K562 (cell line): ENCODE data around the gene PCP4L1. TPM values are rescaled to one million over a fixed set of nuclear protein-coding genes. Genes with fewer than 3 reads are reported as not detected.

ENCODE experiments used
- BRD4 ChIP-seq: fragments of 200-600 bp; sonication (generic); IDR thresholded peaks from 2 replicates; pipeline ENCODE4 v1.6.1; 2017; ENCODE audit warnings: inconsistent platforms
- CBX3 ChIP-seq, 2 experiments: IDR thresholded peaks; 1 replicate in 1 of 2; 2 replicates in 1 of 2; pipeline ENCODE4 v1.6.1; 2012; ENCODE audit warnings: inconsistent platforms in 2 of 2, low read length in 2 of 2, borderline replicate concordance in 1 of 2, control low read depth in 1 of 2
- DNMT1 ChIP-seq: fragments of 450-650 bp; IDR thresholded peaks from 2 replicates; pipeline ENCODE4 v1.6.1; 2016; ENCODE audit warnings: antibody characterized with exemption, mild to moderate bottlenecking
- FOSL1 ChIP-seq: fragments of 200-800 bp; sonication (Bioruptor generic); conservative IDR thresholded peaks from 2 replicates; pipeline ENCODE4 v1.6.1; 2016; ENCODE audit warnings: missing genetic modification characterization, missing compliant biosample characterization
- GTF2A2 ChIP-seq: IDR thresholded peaks from 2 replicates; pipeline ENCODE4 v1.6.1; 2016; ENCODE audit warnings: mild to moderate bottlenecking, missing genetic modification characterization, missing compliant biosample characterization
- HIVEP1 ChIP-seq: fragments of 250-450 bp; sonication (Bioruptor Pico); IDR thresholded peaks from 2 replicates; pipeline ENCODE4 v1.4.0; 2020; ENCODE audit warnings: mild to moderate bottlenecking
- JUN ChIP-seq, 2 experiments: sonication (generic) in 1 of 2; formaldehyde crosslinking in 1 of 2; IDR thresholded peaks; 2 replicates each; pipeline versions ENCODE4 v1.6.1 to v1.8.0; 2012 to 2022; ENCODE audit warnings: borderline replicate concordance in 2 of 2, mild to moderate bottlenecking in 2 of 2, improper control_type of control experiment in 1 of 2, low read depth in 1 of 2, low read length in 1 of 2, missing genetic modification reagents in 1 of 2
- NCOR1 ChIP-seq: fragments of 450-650 bp; IDR thresholded peaks from 2 replicates; pipeline ENCODE4 v1.6.1; 2016; ENCODE audit warnings: mild to moderate bottlenecking, moderate library complexity
- NELFE ChIP-seq: IDR thresholded peaks from 2 replicates; pipeline ENCODE4 v1.6.1; 2011; ENCODE audit warnings: mild to moderate bottlenecking; ENCODE audit not compliant: insufficient read depth, insufficient read length
- NRF1 ChIP-seq, 2 experiments: fragments of 450-650 bp; IDR thresholded peaks in 1 of 2; conservative IDR thresholded peaks in 1 of 2; 2 replicates each; pipeline ENCODE4 v1.6.1; 2014; ENCODE audit warnings: mild to moderate bottlenecking in 2 of 2
- NUFIP1 ChIP-seq: fragments of 450-650 bp; IDR thresholded peaks from 2 replicates; pipeline ENCODE4 v1.6.1; 2018; ENCODE audit not compliant: partially characterized antibody
- SRSF7 ChIP-seq: fragments of 200-400 bp; formaldehyde crosslinking; optimal IDR thresholded peaks from 2 replicates; pipeline ENCODE3; 2017; ENCODE audit warnings: mild to moderate bottlenecking, low read depth, low read length
- TAF7 ChIP-seq: fragments of 450-650 bp; IDR thresholded peaks from 2 replicates; pipeline ENCODE4 v1.6.1; 2016; ENCODE audit warnings: missing genetic modification characterization, missing compliant biosample characterization
- TBP ChIP-seq: optimal IDR thresholded peaks from 2 replicates; pipeline ENCODE3; 2011; ENCODE audit warnings: low read depth, low read length, improper control_type of control experiment
- ZBTB1 ChIP-seq: sonication (generic); formaldehyde crosslinking; IDR thresholded peaks from 2 replicates; pipeline ENCODE4 v1.8.1; 2023; ENCODE audit warnings: missing genetic modification reagents, low read depth, mild to moderate bottlenecking, borderline replicate concordance
- ZNF785 ChIP-seq: fragments of 250-450 bp; sonication (Bioruptor Pico); IDR thresholded peaks from 2 replicates; pipeline ENCODE4 v1.4.0; 2020; ENCODE audit warnings: mild to moderate bottlenecking
- ZNF830 ChIP-seq: fragments of 250-450 bp; sonication (Bioruptor Pico); IDR thresholded peaks from 2 replicates; pipeline ENCODE4 v1.5.0; 2021; ENCODE audit warnings: mild to moderate bottlenecking
- polyA plus RNA-seq, 8 experiments: library from polyadenylated mRNA; depleted of rRNA in 4 of 8; stranded (reverse) in 5 of 8; unstranded in 3 of 8; fragments of >200 nt; fragmentation: Nextera tagmentation in 2 of 8; fragmentation: Illumina TruSeq in 1 of 8; extraction: Ambion mirVana in 2 of 8; extraction: Trizol in 1 of 8; gene quantifications; 2 replicates each; pipeline versions ENCODE4 v1.2.1 to v1.2.3, GENCODE V29; 2011 to 2014; ENCODE audit warnings: inconsistent platforms in 1 of 8, missing spikeins in 1 of 8
- total RNA-seq, 7 experiments: library from RNA; depleted of rRNA in 6 of 7; stranded (reverse); fragments of >200 nt in 6 of 7; fragmentation: Illumina TruSeq in 2 of 7; extraction: Trizol in 2 of 7; gene quantifications; 2 replicates each; pipeline versions ENCODE4 v1.2.1 to v1.2.3, GENCODE V29; 2011 to 2021; ENCODE audit warnings: low replicate concordance in 1 of 7
- TF ChIP-seq, protein P1 (sequence below): sonication (generic); formaldehyde crosslinking; IDR thresholded peaks from 2 replicates; pipeline ENCODE4 v1.8.0; 2022; ENCODE audit warnings: mild to moderate bottlenecking, missing genetic modification reagents, borderline replicate concordance
- TF ChIP-seq, protein P2 (sequence below): sonication (generic); formaldehyde crosslinking; IDR thresholded peaks from 2 replicates; pipeline ENCODE4 v1.8.1; 2023; ENCODE audit warnings: missing genetic modification reagents, mild to moderate bottlenecking, borderline replicate concordance

The PCP4L1 gene
- total and polyA plus RNA-seq, 9 of the 15 experiments (the other 6 are each of a cell fraction or from before 2014, with no cell fraction given) = not detected

DNA sequence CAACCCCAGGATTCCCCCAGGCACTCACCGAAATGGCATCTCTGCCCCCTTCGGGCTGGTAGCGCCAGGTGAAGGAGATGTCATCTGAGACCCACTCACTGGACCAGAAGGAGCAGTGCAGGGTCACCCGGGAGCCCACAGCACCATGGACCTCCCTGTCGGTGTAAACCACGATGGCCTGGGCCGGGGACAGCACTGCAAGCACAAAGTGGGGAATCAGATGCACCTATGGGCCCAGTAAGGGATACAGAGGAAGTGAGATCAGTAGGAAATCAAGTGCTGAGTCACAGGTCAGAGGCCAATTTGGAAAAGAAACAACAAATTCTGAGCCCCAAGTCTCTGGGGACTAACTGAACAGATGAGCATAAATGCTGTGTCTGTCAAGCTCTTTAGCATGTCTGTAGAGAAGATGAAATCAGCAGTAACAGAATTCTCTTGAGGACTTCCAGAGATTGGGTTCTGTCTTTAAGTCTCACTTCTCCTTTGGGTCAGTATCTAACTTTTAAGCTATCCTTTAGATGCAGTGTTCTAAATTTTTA is 48.8 kb downstream of the PCP4L1 start (continued):
- TF ChIP-seq TAF7 (tag) (no peak), FOSL1 (peak; percentile 77), SRSF7 (no peak), GTF2A2 (tag) (no peak), BRD4 (no peak), JUN (IDR thresholded peaks at IDR 0.05; ENCODE audit: borderline replicate concordance, low read depth, low read length) (peak; percentile 63; the same call in 1 of the 2 replicates), JUN (CRISPR knock-in tag; IDR thresholded peaks at IDR 0.05; ENCODE audit: borderline replicate concordance) (no peak), HIVEP1 (CRISPR knock-in tag) (no peak), DNMT1 (no peak), CBX3 (IDR thresholded peaks at IDR 0.05; ENCODE audit: borderline replicate concordance in 1 of 2, low read length in 2 of 2) (no peak), ZBTB1 (no peak), TBP (peak; percentile 48), ZNF785 (CRISPR knock-in tag) (no peak), ZNF830 (no peak), NCOR1 (0 out of 2 replicates have a peak, but pooled peaks have one; percentile 20), NELFE (no peak), NRF1 (conservative IDR thresholded peaks at IDR 0.05 in 1 of 2, IDR thresholded peaks at IDR 0.05 in 1 of 2) (no peak), NUFIP1 (no peak)
- TF ChIP-seq, protein P1, sequence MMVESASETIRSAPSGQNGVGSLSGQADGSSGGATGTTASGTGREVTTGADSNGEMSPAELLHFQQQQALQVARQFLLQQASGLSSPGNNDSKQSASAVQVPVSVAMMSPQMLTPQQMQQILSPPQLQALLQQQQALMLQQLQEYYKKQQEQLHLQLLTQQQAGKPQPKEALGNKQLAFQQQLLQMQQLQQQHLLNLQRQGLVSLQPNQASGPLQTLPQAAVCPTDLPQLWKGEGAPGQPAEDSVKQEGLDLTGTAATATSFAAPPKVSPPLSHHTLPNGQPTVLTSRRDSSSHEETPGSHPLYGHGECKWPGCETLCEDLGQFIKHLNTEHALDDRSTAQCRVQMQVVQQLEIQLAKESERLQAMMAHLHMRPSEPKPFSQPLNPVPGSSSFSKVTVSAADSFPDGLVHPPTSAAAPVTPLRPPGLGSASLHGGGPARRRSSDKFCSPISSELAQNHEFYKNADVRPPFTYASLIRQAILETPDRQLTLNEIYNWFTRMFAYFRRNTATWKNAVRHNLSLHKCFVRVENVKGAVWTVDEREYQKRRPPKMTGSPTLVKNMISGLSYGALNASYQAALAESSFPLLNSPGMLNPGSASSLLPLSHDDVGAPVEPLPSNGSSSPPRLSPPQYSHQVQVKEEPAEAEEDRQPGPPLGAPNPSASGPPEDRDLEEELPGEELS (CRISPR knock-in tag) = no peak
- TF ChIP-seq, protein P2, sequence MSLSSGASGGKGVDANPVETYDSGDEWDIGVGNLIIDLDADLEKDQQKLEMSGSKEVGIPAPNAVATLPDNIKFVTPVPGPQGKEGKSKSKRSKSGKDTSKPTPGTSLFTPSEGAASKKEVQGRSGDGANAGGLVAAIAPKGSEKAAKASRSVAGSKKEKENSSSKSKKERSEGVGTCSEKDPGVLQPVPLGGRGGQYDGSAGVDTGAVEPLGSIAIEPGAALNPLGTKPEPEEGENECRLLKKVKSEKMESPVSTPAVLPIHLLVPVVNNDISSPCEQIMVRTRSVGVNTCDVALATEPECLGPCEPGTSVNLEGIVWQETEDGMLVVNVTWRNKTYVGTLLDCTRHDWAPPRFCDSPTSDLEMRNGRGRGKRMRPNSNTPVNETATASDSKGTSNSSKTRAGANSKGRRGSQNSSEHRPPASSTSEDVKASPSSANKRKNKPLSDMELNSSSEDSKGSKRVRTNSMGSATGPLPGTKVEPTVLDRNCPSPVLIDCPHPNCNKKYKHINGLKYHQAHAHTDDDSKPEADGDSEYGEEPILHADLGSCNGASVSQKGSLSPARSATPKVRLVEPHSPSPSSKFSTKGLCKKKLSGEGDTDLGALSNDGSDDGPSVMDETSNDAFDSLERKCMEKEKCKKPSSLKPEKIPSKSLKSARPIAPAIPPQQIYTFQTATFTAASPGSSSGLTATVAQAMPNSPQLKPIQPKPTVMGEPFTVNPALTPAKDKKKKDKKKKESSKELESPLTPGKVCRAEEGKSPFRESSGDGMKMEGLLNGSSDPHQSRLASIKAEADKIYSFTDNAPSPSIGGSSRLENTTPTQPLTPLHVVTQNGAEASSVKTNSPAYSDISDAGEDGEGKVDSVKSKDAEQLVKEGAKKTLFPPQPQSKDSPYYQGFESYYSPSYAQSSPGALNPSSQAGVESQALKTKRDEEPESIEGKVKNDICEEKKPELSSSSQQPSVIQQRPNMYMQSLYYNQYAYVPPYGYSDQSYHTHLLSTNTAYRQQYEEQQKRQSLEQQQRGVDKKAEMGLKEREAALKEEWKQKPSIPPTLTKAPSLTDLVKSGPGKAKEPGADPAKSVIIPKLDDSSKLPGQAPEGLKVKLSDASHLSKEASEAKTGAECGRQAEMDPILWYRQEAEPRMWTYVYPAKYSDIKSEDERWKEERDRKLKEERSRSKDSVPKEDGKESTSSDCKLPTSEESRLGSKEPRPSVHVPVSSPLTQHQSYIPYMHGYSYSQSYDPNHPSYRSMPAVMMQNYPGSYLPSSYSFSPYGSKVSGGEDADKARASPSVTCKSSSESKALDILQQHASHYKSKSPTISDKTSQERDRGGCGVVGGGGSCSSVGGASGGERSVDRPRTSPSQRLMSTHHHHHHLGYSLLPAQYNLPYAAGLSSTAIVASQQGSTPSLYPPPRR = no peak
